Effector memory CD4-positive, alpha-beta T cell (primary cell): ENCODE measurements around the gene MAP3K12.

Experiments used
- DNase-seq, 3 donors: peaks; one replicate each; pipeline ENCODE4 v3.0.0-alpha.2; 2020
- H3K27ac ChIP-seq: 2 replicates; pipeline ENCODE4 v1.7.0; 2013; ENCODE audit warnings: mild to moderate bottlenecking, low read length, moderate library complexity; ENCODE audit not compliant: insufficient read depth, poor library complexity, severe bottlenecking
- H3K27me3 ChIP-seq: replicated peaks from 2 replicates; pipeline ENCODE4 v1.7.0; 2013; ENCODE audit warnings: mild to moderate bottlenecking, low read length; ENCODE audit not compliant: insufficient read depth, control insufficient read depth, poor library complexity, severe bottlenecking
- H3K36me3 ChIP-seq: 2 replicates; pipeline ENCODE4 v1.7.0; 2013; ENCODE audit warnings: mild to moderate bottlenecking, low read length, moderate library complexity; ENCODE audit not compliant: control insufficient read depth, insufficient read depth
- H3K4me1 ChIP-seq: 2 replicates; pipeline ENCODE4 v1.7.0; 2013; ENCODE audit warnings: low read length, mild to moderate bottlenecking; ENCODE audit not compliant: control insufficient read depth, insufficient read depth, poor library complexity, severe bottlenecking
- H3K4me3 ChIP-seq: 2 replicates; pipeline ENCODE4 v1.7.0; 2013; ENCODE audit warnings: low read length, low read depth, mild to moderate bottlenecking; ENCODE audit not compliant: insufficient read depth, poor library complexity, severe bottlenecking
- H3K9me3 ChIP-seq: 2 replicates; pipeline ENCODE4 v1.7.0; 2013; ENCODE audit warnings: mild to moderate bottlenecking, low read length, moderate library complexity; ENCODE audit not compliant: control insufficient read depth

The MAP3K12 gene

DNA sequence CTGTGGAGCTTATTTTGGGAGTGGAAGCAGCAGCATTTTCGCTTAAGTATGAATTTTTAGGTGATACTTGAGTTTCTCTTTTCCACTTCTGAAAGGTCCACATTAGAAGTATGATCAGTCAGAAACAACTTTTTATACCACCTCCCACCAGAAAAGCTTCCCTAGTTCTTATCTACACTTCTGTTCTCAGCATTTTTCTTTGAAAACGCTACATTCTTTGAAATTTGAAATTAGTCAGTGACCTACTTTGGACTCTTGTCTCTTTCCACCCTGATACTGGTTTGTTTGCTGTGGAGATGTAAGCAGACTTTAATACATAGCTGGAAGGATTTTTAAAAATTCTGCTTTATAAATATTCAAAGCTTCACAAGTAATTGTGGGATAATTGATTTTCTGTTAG lies 25.2 kb downstream of the MAP3K12 start:
- H3K36me3 ChIP-seq: peaks cover 90% of the 10 kb centered on the region
- H3K27me3 ChIP-seq: no peaks in the 10 kb centered on the region
- DNase-seq: no peak
- peaks cover 12% of the 10 kb centered on the region for H3K4me1 ChIP-seq
- no peaks in the 10 kb centered on the region for H3K9me3 ChIP-seq
- H3K4me3 ChIP-seq: no peak overlapping the region
- H3K27ac ChIP-seq: peak overlapping the region; percentile 34

DNA sequence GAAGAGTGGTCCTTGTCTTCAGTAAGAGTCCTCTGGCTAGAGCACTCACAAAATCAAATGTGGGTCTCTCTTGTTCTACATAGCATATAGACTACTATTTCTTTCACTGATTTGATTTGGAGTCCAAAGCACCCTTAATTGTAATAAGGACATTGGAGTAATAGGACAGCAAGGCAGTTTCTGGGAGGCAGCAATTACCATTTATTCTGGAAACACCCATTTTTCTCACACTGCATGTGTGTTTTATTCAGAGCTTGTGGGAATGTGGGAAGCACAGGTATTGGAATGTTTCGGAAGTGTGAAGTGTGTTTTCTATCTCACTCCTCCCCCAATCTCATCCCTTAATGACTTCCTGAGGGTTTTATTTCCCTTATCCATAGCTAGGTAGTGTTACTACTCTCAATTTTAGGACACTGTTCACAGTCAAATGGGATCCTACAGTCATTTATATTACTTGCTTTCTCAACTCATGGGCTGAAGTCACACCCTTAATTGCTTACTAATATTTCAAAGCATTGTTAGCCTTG lies 27.1 kb downstream of the MAP3K12 start:
- no peaks in the 10 kb centered on the region for H3K9me3 ChIP-seq
- H3K4me3 ChIP-seq: no peak overlapping the region
- no peak for DNase-seq
- H3K27me3 ChIP-seq: no peaks in the 10 kb centered on the region
- no peak overlapping the region for H3K27ac ChIP-seq
- H3K4me1 ChIP-seq: peaks cover 12% of the 10 kb centered on the region
- H3K36me3 ChIP-seq: peaks cover 95% of the 10 kb centered on the region

DNA sequence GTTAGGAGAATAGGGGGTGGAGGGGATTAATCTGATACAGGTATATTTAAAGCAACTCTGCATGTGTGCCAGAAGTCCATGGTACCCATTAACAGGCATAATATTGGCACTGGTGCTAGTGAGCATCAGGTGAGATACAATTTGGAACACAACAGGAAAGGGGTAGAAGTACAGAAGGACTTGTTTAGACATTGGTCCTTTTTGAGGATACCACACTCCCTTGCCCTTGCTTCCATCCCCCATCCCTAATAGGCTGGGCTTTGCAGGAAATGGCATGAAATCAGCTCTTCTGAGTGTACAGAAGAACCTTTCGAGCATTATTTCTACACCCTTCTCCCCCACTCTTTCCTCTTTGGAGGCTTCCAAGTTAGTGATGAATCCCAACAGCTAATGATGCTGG lies 31.0 kb downstream of the MAP3K12 start:
- no peaks in the 10 kb centered on the region for H3K27me3 ChIP-seq
- no peak overlapping the region for H3K4me3 ChIP-seq
- no peaks in the 10 kb centered on the region for H3K9me3 ChIP-seq
- H3K36me3 ChIP-seq: peaks cover 95% of the 10 kb centered on the region
- H3K4me1 ChIP-seq: peaks cover under 1% of the 10 kb centered on the region
- DNase-seq: no peak
- no peak overlapping the region for H3K27ac ChIP-seq

DNA sequence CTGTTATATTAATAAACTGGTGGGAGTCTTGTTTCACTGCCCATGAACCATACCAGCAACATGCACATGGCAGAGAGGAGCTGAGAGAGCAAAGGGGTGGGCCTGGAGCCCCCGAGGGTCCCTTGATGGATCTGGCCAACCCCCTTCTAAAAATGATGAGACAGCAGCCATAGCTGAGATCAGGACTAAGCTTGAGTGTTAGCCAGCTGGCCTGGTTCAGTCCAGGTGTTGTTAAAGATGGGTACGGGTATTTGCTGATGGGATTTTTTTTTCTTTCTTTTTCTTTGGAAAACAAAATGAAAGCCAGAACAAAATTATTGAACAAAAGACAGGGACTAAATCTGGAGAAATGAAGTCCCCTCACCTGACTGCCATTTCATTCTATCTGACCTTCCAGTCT lies 31.4 kb downstream of the MAP3K12 start:
- no peak for DNase-seq
- Histone ChIP-seq H3K4me1 (no peaks in the 10 kb centered on the region), H3K9me3 (no peaks in the 10 kb centered on the region), H3K27me3 (no peaks in the 10 kb centered on the region), H3K4me3 (no peak overlapping the region), H3K36me3 (peaks cover 95% of the 10 kb centered on the region), H3K27ac (no peak overlapping the region)

DNA sequence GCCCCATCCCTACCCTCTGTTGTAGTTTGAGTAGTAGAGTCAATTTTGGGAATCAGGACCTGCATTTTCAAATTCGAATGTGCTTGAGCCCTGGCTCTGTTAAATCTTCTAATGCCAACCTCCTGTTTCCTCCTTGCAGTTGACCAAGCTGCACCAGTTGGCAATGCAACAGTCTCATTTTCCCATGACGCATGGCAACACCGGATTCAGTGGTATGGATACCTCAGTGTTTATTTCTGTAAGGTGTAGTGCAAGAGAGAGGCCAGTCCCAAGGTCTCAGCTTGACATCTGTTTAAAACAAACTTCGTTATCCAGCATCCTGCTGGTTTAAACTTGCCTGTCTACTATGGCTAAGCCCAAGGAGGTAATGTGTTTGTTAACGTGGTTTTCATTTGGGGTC lies 32.2 kb downstream of the MAP3K12 start:
- H3K9me3 ChIP-seq: no peaks in the 10 kb centered on the region
- no peak overlapping the region for H3K27ac ChIP-seq
- H3K36me3 ChIP-seq: peaks cover 95% of the 10 kb centered on the region
- H3K4me3 ChIP-seq: no peak overlapping the region
- no peaks in the 10 kb centered on the region for H3K4me1 ChIP-seq
- no peak for DNase-seq
- H3K27me3 ChIP-seq: no peaks in the 10 kb centered on the region

DNA sequence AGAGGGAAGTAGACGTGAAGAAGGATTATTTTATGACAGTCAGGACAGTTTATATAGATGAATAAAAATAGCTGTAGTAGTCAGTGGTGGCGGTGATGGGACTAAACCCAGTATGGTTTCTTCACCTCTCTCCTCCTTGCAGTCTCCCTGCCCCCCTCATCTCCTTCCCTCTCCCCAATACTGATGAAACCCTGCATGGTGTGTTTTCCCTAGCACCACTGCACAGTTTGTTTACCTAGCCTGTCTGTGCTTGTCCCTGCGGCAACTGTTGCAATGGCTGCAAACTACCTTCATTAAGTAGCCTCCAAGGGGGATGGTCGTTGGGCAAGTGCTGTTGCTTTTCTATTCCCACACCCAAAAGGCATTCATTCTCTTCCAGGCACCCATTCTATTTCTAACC lies 32.6 kb downstream of the MAP3K12 start:
- no peak for DNase-seq
- no peaks in the 10 kb centered on the region for H3K4me1 ChIP-seq
- no peak overlapping the region for H3K27ac ChIP-seq
- H3K36me3 ChIP-seq: peaks cover 95% of the 10 kb centered on the region
- H3K4me3 ChIP-seq: no peak overlapping the region
- no peaks in the 10 kb centered on the region for H3K9me3 ChIP-seq
- no peaks in the 10 kb centered on the region for H3K27me3 ChIP-seq

DNA sequence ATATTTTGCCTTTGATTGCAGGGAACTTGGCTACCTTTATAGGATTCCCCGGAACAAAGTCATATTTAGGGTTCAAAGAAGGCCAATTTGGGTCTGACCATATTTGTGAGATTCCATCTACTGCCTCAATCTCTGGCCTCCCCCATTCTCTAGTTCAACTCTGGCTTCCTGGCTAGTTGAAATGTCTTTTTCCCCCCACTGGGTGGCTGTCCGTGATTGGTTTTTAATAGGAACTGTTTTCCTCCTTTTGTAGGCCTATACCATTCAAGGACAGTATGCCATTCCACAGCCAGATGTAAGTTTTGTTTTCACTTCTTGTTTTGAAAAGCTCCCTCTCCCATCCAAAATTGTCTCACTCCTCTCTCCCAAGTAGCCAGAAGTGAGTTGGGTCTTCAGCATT lies 33.6 kb downstream of the MAP3K12 start:
- peaks cover 97% of the 10 kb centered on the region for H3K36me3 ChIP-seq

DNA sequence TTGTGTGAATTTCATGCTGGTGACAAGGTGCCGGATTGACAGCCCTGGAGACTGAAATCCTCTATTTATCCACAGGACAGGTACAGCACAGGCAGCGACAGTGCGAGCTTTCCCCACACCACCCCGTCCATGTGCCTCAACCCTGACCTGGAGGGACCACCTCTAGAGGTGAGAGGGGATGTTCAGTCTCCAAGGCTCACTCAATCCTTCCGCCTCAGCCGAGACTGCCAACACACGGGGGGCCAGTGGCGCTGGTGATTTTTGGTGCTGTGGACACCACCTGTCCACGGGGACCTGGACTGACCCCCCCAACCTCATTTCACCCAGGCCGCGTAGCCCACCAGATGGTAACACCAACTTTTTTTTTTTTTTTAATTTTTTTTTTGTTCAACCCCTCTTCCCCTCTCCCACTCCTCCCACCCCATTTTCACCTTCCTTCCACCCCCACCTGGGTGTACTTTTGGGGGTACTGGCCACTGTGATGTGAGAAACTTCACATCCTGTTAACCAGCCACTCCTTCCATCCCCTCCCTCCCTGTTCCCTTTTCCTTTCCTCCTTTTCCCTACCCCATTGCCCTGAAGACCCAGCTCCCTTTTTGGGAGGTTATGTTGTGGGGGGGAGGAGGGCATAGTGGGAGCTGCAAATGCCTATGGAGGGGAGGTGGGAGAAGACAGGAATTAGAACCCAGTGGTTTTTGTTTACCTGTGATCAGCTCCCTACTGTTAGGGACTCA lies 34.4 kb downstream of the MAP3K12 start:
- Histone ChIP-seq H3K36me3 (peaks cover 99% of the 10 kb centered on the region), H3K27me3 (no peaks in the 10 kb centered on the region), H3K9me3 (no peaks in the 10 kb centered on the region), H3K4me3 (no peak overlapping the region), H3K27ac (no peak overlapping the region), H3K4me1 (no peaks in the 10 kb centered on the region)
- no peak for DNase-seq

More for the DNA sequence above, 33.6 kb downstream of the MAP3K12 start:
- Histone ChIP-seq H3K9me3 (no peaks in the 10 kb centered on the region), H3K27me3 (no peaks in the 10 kb centered on the region), H3K4me3 (no peak overlapping the region), H3K27ac (no peak overlapping the region), H3K4me1 (no peaks in the 10 kb centered on the region)
- DNase-seq: no peak

DNA sequence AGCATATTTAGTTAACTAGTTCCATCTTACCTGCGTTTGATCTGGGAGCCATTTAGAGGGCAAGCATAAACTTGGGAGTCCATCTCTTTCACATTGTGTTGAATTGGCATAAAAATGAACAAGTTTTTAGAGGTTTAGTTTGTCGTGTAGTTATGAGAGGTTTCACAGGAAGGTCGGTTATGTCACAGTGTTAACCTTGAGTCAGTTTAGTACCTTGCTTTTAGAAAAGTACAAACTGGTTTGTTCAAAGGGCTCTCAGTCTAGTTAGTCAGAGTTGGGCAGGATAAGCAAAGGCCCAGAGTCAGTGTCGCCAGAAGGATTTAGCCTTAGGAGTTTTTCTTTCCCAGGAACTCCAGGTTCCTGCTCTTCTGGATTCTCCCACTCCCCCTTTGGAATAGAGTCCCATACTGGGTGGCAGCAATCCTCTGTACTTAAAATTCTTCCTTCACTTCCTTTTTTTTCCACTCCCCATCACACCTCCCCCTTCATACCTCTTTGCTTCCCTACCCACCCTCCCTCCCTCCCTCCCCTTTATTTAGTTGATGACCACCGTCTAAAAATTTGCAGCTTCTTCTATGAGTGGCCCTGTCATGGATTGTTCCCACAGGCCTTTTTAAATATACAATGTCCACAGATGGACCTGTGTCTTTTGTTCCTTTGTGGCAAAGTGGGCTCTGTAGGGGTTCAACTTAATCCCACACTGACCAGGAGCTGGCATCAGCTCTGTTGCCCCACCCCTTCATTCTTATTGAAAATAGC lies 35.3 kb downstream of the MAP3K12 start:
- DNase-seq: no peak
- no peaks in the 10 kb centered on the region for H3K27me3 ChIP-seq
- peaks cover 99% of the 10 kb centered on the region for H3K36me3 ChIP-seq
- H3K27ac ChIP-seq: no peak overlapping the region
- no peaks in the 10 kb centered on the region for H3K4me1 ChIP-seq
- no peak overlapping the region for H3K4me3 ChIP-seq
- no peaks in the 10 kb centered on the region for H3K9me3 ChIP-seq

DNA sequence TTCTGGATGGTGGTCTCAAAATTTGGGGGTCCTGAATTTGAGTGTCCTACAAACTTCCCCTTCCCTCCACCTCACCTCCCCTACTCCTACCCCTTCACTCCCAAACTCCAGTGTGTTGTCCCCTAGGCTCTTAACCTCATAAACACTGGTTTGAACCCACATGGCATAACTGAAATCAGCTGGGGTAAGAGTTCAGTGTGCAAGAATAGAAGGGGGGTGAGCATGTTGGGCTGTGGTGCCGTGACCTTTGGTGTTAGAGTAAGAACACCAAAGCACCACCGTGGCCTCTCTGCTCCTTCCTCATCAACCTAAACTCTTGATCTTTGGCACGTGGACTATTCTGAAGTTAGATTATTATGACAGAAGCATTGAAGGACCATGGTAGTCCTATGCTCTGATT lies 36.3 kb downstream of the MAP3K12 start:
- no peak for DNase-seq
- H3K4me3 ChIP-seq: no peak overlapping the region
- no peak overlapping the region for H3K27ac ChIP-seq
- no peaks in the 10 kb centered on the region for H3K4me1 ChIP-seq
- no peaks in the 10 kb centered on the region for H3K9me3 ChIP-seq
- H3K27me3 ChIP-seq: no peaks in the 10 kb centered on the region
- peaks cover 99% of the 10 kb centered on the region for H3K36me3 ChIP-seq
